Endothelial cell of umbilical vein (primary cell): ENCODE data around the gene CD247. TPM values are rescaled to one million over a fixed set of nuclear protein-coding genes. Genes with fewer than 3 reads are reported as not detected.

Experiments
- BruUV-seq: library from RNA; stranded (reverse); fragments of 400-500 nt; replicated peaks from 2 replicates; lab custom pipeline; 2021; lab: Mats Ljungman, UMichigan
- CTCF ChIA-PET: fragments of 300-600, 350-600 bp; sonication (Branson Sonifier 250); formaldehyde crosslinking; loops from one replicate; lab custom pipeline; 2021; ENCODE audit warnings: antibody characterized with exemption, inconsistent platforms; lab: Charles Lee
- POLR2A ChIA-PET: fragments of 300-600, 350-600 bp; sonication (Branson Sonifier 250); formaldehyde crosslinking; loops from one replicate; lab custom pipeline; 2021; ENCODE audit warnings: antibody characterized with exemption, inconsistent platforms; lab: Charles Lee
- DNase-seq: peaks from one replicate; pipeline ENCODE4 v3.0.0-alpha.2; 2011; ENCODE audit warnings: low read depth, low spot score
- FAIRE-seq: peaks from 2 replicates; lab custom pipeline; 2011; peaks lifted over from hg19 to GRCh38; lab: Jason Lieb, UNC
- H2AFZ ChIP-seq: 2 replicates; pipeline ENCODE4 v1.6.0; 2012; ENCODE audit warnings: low read depth, low read length, control low read depth, inconsistent platforms
- H3K27ac ChIP-seq: 2 replicates; pipeline ENCODE4 v1.5.1; 2011; ENCODE audit warnings: low read depth, mild to moderate bottlenecking, control low read depth, low read length, moderate library complexity; ENCODE audit not compliant: insufficient read depth
- H3K27me3 ChIP-seq, 2 experiments: 2 replicates each; pipeline versions ENCODE4 v1.6.0 to v1.6.1; 2011; ENCODE audit warnings: low read length in 2 of 2, mixed read lengths in 1 of 2; ENCODE audit not compliant: control insufficient read depth in 2 of 2, insufficient read depth in 2 of 2
- H3K36me3 ChIP-seq, 2 experiments: 2 replicates in 1 of 2; 3 replicates in 1 of 2; pipeline ENCODE4 v1.5.1; 2011; ENCODE audit warnings: low read length in 2 of 2, mild to moderate bottlenecking in 1 of 2, moderate library complexity in 1 of 2; ENCODE audit not compliant: control insufficient read depth in 2 of 2, insufficient read depth in 2 of 2; ENCODE audit errors: extremely low read depth in 1 of 2
- H3K4me1 ChIP-seq: 3 replicates; pipeline ENCODE4 v1.5.1; 2011; ENCODE audit warnings: mild to moderate bottlenecking, low read length; ENCODE audit not compliant: control insufficient read depth, insufficient read depth; ENCODE audit errors: extremely low read depth
- H3K4me2 ChIP-seq: 2 replicates; pipeline ENCODE4 v1.6.1; 2011; ENCODE audit warnings: low read length, control low read depth, mixed read lengths; ENCODE audit not compliant: insufficient read depth
- H3K4me3 ChIP-seq, 3 experiments: fragments of 200-600 bp in 1 of 3; sonication (generic), shearing (Covaris generic) in 1 of 3; replicated peaks in 1 of 3; 2 replicates each; pipeline ENCODE4 v1.5.1; 2011 to 2016; ENCODE audit warnings: control low read depth in 3 of 3, low read length in 3 of 3, mild to moderate bottlenecking in 2 of 3, inconsistent platforms in 1 of 3, low read depth in 1 of 3, moderate library complexity in 1 of 3; ENCODE audit not compliant: insufficient read depth in 1 of 3
- H3K79me2 ChIP-seq: 2 replicates; pipeline ENCODE4 v1.6.0; 2012; ENCODE audit warnings: low read length, inconsistent platforms; ENCODE audit not compliant: control insufficient read depth, insufficient read depth
- H3K9ac ChIP-seq: replicated peaks from 2 replicates; pipeline ENCODE3; 2011; ENCODE audit warnings: low read length, control low read depth; ENCODE audit not compliant: insufficient read depth; ENCODE audit errors: extremely low read depth
- H3K9me1 ChIP-seq: replicated peaks from 3 replicates; pipeline ENCODE4 v1.6.0; 2011; ENCODE audit warnings: mild to moderate bottlenecking, low read length; ENCODE audit not compliant: control insufficient read depth, insufficient read depth; ENCODE audit errors: extremely low read depth
- H3K9me3 ChIP-seq: replicated peaks from 2 replicates; pipeline ENCODE4 v1.5.1; 2012; ENCODE audit warnings: low read length, inconsistent platforms; ENCODE audit not compliant: control insufficient read depth, insufficient read depth
- H4K20me1 ChIP-seq: replicated peaks from 2 replicates; pipeline ENCODE3; 2011; ENCODE audit warnings: mild to moderate bottlenecking, low read length; ENCODE audit not compliant: control insufficient read depth, insufficient read depth; ENCODE audit errors: extremely low read depth
- EZH2 ChIP-seq: IDR thresholded peaks from 2 replicates; pipeline ENCODE4 v1.6.1; 2012; ENCODE audit warnings: borderline replicate concordance, low read depth, mild to moderate bottlenecking, moderate library complexity, low read length, inconsistent platforms; ENCODE audit not compliant: severe bottlenecking
- GATA2 ChIP-seq: IDR thresholded peaks from 2 replicates; pipeline ENCODE4 v1.7.0; 2011; ENCODE audit warnings: low read depth, mild to moderate bottlenecking, moderate library complexity, mixed read lengths, low read length; ENCODE audit not compliant: insufficient read length, insufficient read depth
- JUN ChIP-seq: IDR thresholded peaks from 2 replicates; pipeline ENCODE4 v1.6.1; 2011; ENCODE audit warnings: borderline replicate concordance, low read depth; ENCODE audit not compliant: insufficient read length, insufficient read depth
- MYC ChIP-seq: IDR thresholded peaks from one replicate; pipeline ENCODE4 v1.6.1; 2011; ENCODE audit warnings: mild to moderate bottlenecking, low read depth, low read length
- POLR2A ChIP-seq: IDR thresholded peaks from 2 replicates; pipeline ENCODE4 v1.6.1; 2012; ENCODE audit warnings: low read depth, mild to moderate bottlenecking, control low read depth, low read length
- POLR2AphosphoS5 ChIP-seq: IDR thresholded peaks from 2 replicates; pipeline ENCODE4 v1.6.1; 2012; ENCODE audit warnings: low read depth, mild to moderate bottlenecking, control low read depth, low read length, moderate library complexity; ENCODE audit not compliant: insufficient read depth
- dilution Hi-C: fragments of 300-500 bp; cut with MboI; formaldehyde crosslinking; loops from one replicate; pipeline ENCODE4 v1.15.0; 2019; ENCODE audit warnings: low sequenced_read_pairs; ENCODE audit not compliant: extremely low pct_ligation_motif_present
- intact Hi-C: fragments of 100-400 bp; cut with micrococcal nuclease; formaldehyde crosslinking; loops from one replicate; pipeline ENCODE4 v1.10.0; 2022
- polyA plus RNA-seq, 4 experiments: library from polyadenylated mRNA; depleted of rRNA in 3 of 4; stranded (reverse) in 3 of 4; unstranded in 1 of 4; fragments of >200 nt; gene quantifications; 2 replicates each; pipeline versions ENCODE4 v1.2.1 to v1.2.3, GENCODE V29; 2011 to 2012; ENCODE audit warnings: missing spikeins in 1 of 4
- total RNA-seq: library from RNA; stranded (reverse); gene quantifications from 2 replicates; pipeline ENCODE4 v1.2.3, GENCODE V29; 2021
- TF ChIP-seq, protein P1 (sequence below): IDR thresholded peaks from 2 replicates; pipeline ENCODE4 v1.6.1; 2011; ENCODE audit not compliant: insufficient read depth, insufficient read length

CD247 gene
- total and polyA plus RNA-seq, 2 donors (not counting 3 experiments of a cell fraction or from before 2014, with no cell fraction given), result not detected

DNA sequence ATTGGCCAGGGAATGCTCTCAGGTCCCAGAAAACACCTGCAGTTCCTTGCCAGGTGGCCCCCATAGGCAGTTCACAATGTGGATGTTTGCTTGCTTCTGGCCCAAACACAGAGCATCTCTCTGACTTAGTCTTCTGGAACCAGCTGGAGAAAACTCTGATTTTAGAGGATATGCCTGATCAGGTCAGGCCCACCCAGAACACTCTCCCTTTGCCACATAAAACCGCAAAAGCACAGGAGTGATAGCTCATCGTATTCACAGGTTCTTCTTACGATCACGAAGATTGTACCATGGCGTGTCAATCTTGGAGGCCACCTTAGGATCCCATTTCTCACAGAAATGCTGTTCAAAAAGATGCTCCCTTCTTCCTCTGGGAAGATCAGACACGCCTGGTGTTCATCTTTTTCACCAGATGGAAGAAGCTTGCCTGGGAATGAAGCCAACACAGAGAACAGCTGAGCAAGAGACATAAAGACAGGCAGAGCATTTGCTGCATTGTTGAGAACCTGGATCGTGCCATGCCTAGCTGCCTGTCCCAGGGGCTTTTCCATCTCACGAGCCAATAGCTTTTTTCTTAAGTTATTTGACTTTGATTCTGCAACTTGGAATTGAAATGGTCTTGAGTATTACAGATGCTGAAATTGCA is 11.6 kb upstream of the CD247 start:
- Histone ChIP-seq H3K4me2 (no peak overlapping the region), H2AFZ (no peak overlapping the region), H3K36me3 (no peaks in the 10 kb centered on the region), H4K20me1 (no peaks in the 10 kb centered on the region), H3K27me3 (peaks cover 1 to 2% of the 10 kb centered on the region in 2 experiments), H3K9me3 (no peaks in the 10 kb centered on the region), H3K9me1 (no peaks in the 10 kb centered on the region), H3K27ac (no peak overlapping the region), H3K4me1 (no peaks in the 10 kb centered on the region), H3K79me2 (no peaks in the 10 kb centered on the region), H3K9ac (no peak overlapping the region), H3K4me3 (no peak overlapping the region)
- ChIA-PET CTCF (interaction anchor here (1.4 to 5.2 kb wide), 5 partner anchors 7 to 470 kb away, joined by 3 to 28 read pairs (median 5); no protein-coding TSS in a partner anchor), POLR2A (no interaction called here)
- DNase-seq (no peak), FAIRE-seq (no peak)
- dilution Hi-C loops (no loop called here), intact Hi-C loops (no loop called here)
- no TSS peak for BruUV-seq
- TF ChIP-seq, protein P1, sequence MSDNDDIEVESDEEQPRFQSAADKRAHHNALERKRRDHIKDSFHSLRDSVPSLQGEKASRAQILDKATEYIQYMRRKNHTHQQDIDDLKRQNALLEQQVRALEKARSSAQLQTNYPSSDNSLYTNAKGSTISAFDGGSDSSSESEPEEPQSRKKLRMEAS, result no peak
- TF ChIP-seq POLR2A (no peak), POLR2AphosphoS5 (no peak), GATA2 (no peak), MYC (no peak), EZH2 (no peak), JUN (no peak)
